GM04504 (cell line): Measurements from ENCODE around the gene TRAPPC12.
A peak's percentile ranks its signal among the peaks of the same experiment; 100 is the strongest.
"Not testable (repeated sequence)": the region's sequence is repeated elsewhere in the genome, so short reads cannot be mapped to it uniquely, and the experiment has no call there.

Source experiments
- DNase-seq: peaks from one replicate; pipeline ENCODE4 v3.0.0-alpha.2; 2012; ENCODE audit warnings: low read depth

TRAPPC12 gene

DNA sequence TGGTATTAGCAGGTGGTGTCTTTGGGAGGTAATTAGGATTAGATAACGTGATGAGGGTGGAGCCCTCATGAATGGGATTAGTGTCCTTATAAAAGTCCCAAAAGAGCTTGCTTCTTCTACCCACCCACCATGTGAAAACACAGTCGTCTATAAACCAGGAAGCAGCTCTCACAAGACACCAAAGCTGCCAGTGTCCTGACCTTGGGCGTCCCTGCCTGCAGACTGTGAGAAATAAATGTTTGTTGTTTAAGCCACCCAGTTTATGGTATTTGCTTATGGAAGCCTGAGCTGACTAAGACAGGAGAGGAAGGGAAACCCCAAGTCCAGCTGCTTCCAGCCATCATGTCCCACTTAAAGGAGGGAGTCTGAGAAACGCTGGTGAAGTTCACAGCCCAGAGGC lies 126.3 kb downstream of the TRAPPC12 start:
- DNase-seq: no peak

DNA sequence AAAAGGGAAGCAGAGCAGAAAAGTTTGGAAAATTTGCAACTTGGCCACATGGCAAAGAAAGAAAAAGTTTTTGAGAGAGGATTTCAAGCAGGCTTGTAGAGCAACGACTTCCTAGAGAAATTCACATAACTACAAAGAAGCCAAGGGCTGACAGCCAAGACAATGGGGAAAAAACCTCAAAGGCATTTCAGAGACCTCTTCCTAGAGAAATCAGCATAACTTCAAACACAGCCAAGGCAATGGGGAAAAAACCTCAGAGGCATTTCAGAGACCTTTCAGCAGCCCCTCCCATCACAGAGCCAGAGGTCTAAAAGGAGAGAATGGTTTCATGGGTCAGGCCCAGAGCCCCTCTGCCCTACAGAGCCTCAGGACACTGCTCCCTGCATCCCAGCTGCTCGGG lies 132.6 kb downstream of the TRAPPC12 start:
- no peak for DNase-seq

DNA sequence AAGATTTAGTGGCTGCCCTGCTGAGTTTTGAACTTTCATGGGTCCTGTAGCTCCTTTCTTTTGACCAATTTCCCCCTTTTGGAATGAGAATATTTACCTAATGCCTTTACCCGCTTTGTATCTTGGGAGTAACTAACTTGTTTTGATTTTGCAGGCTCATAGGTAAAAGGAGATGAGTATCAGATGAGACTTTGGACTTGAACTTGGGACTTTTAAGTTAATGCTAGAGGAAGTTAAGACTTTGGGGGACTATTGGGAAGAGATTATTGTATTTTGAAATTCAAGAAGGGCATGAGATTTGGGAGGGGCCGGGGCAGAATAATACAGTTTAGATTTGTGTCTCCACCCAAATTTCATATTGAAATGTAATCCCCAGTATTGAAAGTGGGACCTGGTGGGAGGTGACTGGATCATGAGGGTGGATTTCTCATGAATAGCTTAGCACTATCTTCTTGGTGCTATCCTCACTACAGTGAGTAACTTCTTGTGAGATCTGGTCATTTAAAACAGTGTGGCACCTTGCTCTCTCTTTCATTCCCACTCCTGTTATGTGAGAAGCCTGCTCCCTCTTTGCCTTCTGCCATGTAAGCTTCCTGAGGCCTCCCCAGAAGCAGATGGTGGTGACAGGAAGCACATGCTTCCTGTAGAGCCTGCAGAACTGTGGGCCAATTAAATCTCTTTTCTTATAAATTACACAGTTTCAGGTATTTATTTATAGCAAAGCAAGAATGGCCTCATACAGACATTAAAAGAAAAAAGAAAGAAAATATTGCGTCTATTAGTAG lies 133.7 kb downstream of the TRAPPC12 start:
- no peak for DNase-seq

DNA sequence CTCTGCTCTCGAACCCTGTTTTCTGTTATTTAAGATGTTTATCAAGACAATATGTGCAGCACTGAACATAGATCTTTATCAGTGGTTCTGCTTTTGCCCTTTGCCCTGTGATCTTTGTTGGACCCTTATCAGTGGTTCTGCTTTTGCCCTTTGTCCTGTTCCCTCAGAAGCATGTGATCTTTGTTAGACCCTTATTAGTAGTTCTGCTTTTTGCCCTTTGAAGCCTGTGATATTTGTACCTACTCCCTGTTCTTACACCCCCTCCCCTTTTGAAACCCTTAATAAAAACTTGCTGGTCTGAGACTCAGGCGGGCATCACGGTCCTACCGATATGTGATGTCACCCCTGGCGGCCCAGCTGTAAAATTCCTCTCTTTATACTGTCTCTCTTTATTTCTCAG lies 135.9 kb downstream of the TRAPPC12 start:
- DNase-seq: not testable (repeated sequence)

DNA sequence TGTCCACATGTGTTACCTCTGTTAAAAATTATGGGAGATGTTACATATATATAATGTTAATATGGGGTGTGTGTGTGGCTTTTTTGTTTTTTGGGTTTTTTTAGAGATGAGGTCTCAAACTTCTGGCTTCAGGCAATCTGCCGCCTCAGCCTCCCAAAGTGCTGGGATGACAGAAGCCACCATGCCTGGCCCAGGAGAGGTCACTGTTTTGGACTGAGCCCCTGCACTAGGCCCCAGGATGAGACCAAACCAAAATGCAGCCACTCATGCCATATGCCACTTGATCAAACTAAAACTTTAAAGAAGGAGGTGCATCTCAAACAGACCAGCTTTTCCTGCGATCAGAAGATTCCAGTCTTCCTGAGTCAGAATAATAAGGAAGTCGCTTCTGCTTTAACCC lies 137.3 kb downstream of the TRAPPC12 start:
- no peak for DNase-seq

DNA sequence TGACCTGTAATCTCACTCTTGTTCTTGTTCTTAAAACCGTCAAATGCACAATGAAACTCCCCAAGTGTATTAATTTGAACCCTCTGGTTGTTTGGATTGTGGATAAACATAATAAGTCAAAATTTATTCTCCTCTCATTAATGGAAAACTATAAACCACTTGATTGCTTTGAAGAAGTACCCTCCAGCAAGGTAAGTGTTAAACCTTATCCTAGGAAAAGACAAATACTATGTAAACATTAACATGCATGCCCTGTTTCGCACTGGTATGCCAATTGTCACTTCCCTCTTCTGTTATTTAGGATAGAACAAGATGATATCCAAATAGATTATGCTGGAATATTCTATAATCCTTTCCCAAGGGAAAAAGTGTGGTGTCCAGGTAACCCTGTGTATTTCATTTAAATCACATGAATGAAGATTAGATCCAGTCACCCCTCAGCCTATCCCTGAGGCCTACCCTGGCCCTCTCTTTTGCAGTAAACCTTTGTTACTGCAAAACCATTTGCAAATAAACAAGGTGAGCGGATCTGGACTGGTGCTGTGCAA lies 138.5 kb downstream of the TRAPPC12 start:
- DNase-seq: no peak

DNA sequence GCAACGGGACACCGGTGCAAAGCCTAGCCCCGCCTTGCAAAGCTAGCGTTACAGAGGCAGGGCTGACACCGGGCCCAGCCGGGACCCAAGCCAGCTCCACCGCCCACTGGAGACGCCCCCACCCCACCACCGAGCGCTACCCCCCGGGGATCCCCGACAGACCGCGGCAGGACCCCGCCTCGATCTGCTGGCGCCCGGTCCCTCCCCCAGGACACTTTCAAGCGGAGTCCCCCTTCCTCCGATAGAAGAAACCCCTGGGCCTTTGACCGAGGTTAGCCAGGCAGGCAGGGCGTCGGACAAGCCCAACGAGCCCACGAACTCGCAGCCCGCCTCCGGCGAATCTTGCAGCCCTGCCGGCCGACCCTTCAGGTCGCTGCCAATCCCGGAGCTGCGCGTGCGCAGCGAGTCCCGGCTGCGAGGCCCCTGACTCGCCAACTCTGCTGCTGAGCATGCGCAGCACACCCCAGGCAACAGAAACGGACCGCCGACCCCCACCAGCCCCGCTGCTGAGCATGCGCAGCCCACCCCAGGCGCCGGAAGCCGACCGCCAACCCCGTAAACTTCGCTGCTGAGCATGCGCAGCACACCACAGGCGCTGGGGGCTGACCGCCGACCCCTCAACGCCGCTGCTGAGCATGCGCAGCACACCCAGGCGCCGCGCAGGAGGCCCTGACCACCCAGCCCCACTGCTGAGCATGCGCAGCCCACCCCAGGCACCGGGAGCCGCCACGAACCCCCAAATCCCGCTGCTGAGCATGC lies 139.2 kb downstream of the TRAPPC12 start:
- DNase-seq: peak; percentile 95

DNA sequence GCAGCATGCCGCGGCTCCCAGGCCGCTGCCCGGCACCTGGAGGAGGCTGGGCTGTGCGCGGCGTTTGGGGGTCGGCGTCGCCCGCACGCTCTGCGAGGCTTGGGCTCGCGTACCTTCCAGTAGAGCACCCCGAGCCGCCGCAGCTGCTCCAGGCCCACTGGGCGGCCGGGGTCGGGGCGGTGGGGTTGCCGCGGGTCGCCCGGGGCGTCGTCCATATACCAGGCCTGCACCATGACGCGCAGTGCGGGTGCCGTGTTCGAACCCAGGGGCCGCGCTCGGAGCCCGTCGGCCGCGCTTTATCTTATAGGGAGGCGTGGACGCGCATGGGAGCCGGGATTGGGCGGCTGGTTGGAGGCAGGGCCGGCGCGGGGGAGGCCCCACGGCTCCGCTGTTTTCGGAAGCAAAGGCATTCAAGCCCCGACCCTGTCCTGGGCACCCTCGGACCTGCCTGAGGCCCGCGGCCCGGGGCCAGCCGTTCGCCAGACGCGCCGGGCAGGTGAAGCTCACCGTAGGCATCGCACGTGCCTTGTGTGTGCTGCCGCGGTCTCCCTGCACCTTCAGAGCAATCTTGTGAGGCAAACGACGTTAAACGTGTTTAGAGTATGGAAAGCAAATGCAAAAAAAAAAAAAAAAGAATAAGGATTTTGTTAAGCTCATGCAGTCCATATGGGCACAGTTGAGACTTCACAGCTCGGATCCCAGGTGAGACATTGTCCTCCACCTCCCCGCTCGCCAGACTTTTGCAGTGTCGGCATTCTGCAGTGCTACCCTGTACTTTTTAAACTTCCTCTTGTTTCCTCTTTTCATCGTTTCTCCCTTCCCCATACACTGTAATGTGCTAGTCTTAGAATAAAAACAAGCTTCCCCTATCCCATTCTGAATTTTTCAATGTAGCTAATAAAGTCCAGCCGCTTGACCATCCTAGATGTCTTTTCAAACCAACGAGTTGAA lies 140.0 kb downstream of the TRAPPC12 start, which contains the start of gene ADI1:
Gene ADI1, minus strand, starts transcription at position 277 of the 951 bp plus-strand sequence. Its CDS starts 44 bp downstream, at position 233.
- DNase-seq: peak; percentile 46

DNA sequence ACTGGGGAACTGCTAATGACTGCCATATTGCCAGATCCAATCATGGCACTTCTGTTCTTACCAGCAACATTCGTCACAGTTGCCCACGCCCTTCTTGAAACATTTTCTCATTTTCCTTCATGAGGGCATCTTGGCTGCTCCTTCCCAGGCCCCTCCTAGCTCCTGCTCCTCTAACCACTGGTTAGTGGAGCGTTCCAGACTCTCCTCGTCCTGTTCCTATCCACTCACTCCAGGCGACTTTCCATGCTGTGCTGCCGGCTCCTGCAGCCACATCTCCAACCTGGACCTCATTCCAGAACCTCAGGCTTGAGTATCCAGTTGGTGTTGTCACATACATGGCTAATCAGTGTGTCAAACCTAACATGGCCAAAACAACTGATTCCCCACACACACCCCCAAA lies 141.1 kb downstream of the TRAPPC12 start:
- no peak for DNase-seq

DNA sequence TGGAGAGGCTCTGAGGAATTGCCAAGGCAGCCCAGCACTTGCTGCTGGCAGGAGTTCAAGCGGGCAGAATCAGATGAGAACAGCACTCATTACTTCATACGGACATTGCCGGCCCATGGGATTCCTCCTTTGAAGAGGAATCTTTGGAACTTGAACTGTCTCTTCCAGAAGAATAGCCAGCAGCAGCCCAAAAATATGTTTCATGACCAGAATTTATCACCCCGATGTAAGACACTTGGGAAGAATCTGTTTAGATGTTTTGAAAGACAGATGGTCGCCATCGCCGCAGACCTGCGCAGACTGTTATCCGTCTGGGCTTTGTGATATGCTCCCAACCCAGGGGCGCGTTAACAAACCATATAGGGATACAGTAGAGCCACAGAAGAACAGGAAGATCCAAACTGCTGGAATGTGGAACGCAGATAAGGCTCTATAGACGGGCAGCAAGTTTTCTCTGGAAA lies 143.5 kb downstream of the TRAPPC12 start:
- DNase-seq: peak; percentile 46

DNA sequence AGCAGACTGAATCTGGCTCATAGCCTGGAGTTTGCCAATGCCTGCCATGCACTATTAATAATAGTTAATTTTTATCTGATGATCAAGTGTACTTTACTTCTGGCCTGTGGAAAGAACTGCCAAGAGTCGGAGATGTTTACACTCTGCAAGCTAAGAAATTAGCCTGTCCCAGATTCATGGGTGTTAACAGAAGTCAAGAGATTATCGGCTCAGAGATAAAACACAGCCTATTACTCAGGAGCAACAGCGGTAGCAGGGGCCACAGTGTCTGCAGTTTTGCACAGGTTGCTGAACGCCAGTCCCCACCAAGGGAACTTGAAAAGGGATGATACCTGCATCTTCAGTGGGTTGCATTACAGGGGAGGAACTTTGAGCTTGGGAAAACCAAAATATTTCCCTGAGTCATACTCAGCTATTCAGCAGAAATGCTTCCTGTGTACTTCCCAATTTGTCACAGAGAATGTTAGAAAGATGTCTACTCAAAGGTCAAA lies 144.1 kb downstream of the TRAPPC12 start:
- no peak for DNase-seq

DNA sequence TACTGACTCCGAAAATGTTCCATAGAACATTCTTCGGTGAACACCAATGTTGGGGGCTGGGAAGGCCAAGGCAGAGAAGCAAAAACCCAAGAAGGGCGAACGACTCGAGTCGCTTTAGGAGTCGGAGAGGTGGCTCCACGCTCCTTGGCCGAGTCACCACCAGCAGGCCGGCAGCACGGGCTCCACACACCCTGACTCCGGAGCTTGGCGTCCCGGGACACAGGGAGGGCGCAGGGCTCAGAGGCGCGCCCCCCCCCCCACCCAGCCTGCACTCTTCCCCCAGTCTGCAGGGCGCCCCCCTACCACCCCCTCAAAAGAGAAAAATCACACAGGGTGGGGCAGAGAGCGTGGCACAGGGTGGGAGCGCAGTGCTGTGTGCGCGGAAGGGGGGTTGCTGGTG lies 147.4 kb downstream of the TRAPPC12 start:
- DNase-seq: no peak

DNA sequence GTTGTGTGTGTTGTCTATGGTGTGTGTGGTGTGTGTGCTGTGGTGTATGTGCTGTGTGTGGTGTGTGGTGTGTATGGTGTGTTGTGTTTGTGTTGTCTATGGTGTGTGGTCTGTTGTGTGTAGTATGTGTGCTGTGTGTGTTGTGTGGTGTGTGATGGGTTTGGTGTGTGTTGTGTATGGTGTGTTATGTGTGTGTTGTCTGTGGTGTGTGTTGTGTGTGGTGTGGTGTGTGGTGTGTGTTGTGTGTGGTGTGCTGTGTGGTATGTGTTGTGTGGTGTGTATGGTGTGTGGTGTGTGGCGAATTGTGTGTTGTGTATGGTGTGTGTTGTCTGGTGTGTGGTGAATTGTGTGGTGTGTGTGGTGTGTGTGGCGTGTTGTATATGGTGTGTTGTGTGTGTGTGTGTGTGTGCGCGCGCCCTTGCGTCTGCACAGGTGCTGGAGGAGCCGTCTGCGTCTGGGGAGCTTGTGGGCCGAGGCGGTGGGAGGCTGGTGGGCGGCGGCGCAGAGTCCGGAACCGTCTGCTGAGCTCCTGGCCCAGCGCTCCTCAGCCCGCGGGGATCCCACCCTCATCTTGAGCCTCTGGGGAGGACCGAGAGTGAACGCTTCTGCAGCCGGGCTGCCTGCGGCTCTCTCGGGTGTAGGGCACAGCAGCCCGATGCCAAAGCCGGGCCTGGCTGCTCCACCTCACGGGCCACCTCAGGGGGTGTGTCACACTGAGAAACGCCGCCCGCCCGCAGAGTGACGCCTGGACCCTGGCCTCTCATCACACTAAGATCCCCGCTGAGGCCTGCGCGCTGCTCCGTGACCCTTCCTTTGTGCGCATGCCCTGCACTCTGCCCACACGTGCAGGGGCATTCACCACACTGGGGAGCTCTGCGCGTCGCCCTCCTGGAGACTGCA lies 148.6 kb downstream of the TRAPPC12 start:
- no peak for DNase-seq
